Aorta (tissue), 5 donors: ENCODE results near the gene HAAO. TPM values are rescaled to one million over a fixed set of nuclear protein-coding genes. Genes with fewer than 3 reads are reported as not detected.

Experiments used
- ATAC-seq: fragments of 200-7000 bp; cut with Tn5 transposase; one replicate; pipeline ENCODE4 v1.9.1; 2022; ENCODE audit warnings: moderate library complexity; ENCODE audit not compliant: low FRiP score
- DNase-seq, 2 donors: peaks; one replicate each; pipeline ENCODE4 v3.0.0-alpha.2; 2020
- H3K27ac ChIP-seq, 2 donors: one replicate each; pipeline ENCODE4 v1.5.1; 2013; ENCODE audit warnings: low read length in 2 of 2, mild to moderate bottlenecking in 2 of 2, moderate library complexity in 2 of 2, control low read depth in 1 of 2, inconsistent platforms in 1 of 2, low read depth in 1 of 2
- H3K27me3 ChIP-seq, 2 donors: one replicate each; pipeline ENCODE4 v1.6.1; 2013; ENCODE audit warnings: control low read depth in 1 of 2, low read length in 1 of 2, mild to moderate bottlenecking in 1 of 2, moderate library complexity in 1 of 2; ENCODE audit not compliant: insufficient read depth in 2 of 2, control insufficient read depth in 1 of 2
- H3K36me3 ChIP-seq, 2 donors: one replicate each; pipeline ENCODE4 v1.6.1; 2013; ENCODE audit warnings: control low read depth in 1 of 2, low read length in 1 of 2, mild to moderate bottlenecking in 1 of 2; ENCODE audit not compliant: insufficient read depth in 2 of 2, control insufficient read depth in 1 of 2
- H3K4me1 ChIP-seq, 2 donors: one replicate each; pipeline ENCODE4 v1.6.1; 2013; ENCODE audit warnings: low read length in 2 of 2, control low read depth in 1 of 2, mild to moderate bottlenecking in 1 of 2, moderate library complexity in 1 of 2; ENCODE audit not compliant: insufficient read depth in 2 of 2, control insufficient read depth in 1 of 2
- H3K4me3 ChIP-seq, 2 donors: one replicate each; pipeline ENCODE4 v1.5.1; 2013; ENCODE audit warnings: low read length in 2 of 2, control low read depth in 1 of 2, mild to moderate bottlenecking in 1 of 2
- H3K9me3 ChIP-seq: one replicate; pipeline ENCODE4 v1.6.1; 2013; ENCODE audit warnings: mild to moderate bottlenecking, low read length; ENCODE audit not compliant: control insufficient read depth
- WGBS, 2 donors: extraction: QIAGEN DNeasy Blood & Tissue Kit; methylation state at CpG; one replicate each; pipeline ENCODE4 v1.1.7; 2013; 5-methylcytosine and 5-hydroxymethylcytosine counted together
- intact Hi-C, 2 donors: fragments of 100-400 bp; cut with DNase I; formaldehyde crosslinking; loops; one replicate each; pipeline versions ENCODE4 v1.14.2 to v1.15.0; 2022
- polyA plus RNA-seq, 2 donors: library from polyadenylated mRNA; stranded (reverse); fragments of 200-250 nt; gene quantifications; one replicate each; pipeline ENCODE4 v1.2.3, GENCODE V29; 2013
- total RNA-seq, 2 donors: library from RNA; stranded (reverse); fragmentation: NEBNext Ultra II Directional; extraction: Animal tissue kit (Norgen Biotek cat#: 25700); gene quantifications; one replicate each; pipeline ENCODE4 v1.2.1, GENCODE V29; 2021
- donor health status: healthy with polysubstance abuse.
- donor health status: Bipolar disorder and iron deficiency.
- donor health status: DM: no; HTN: no; CAD: no.
- donor health status: DM: no; HTN: no; CAD: no.
- donor health status: DM: yes; HTN: yes; CAD: no.

Gene HAAO
- total and polyA plus RNA-seq, 4 donors = 22.0 to 54.5 (median 31.3) TPM

GRCh38 chr2:42752816-42753813, 39.3 kb downstream of the HAAO start:
- peaks cover 2 to 3% of the 10 kb centered on the region in 2 donors for H3K36me3 ChIP-seq
- H3K9me3 ChIP-seq = no peaks in the 10 kb centered on the region
- DNase-seq = no peak
- no peaks in the 10 kb centered on the region for H3K4me1 ChIP-seq
- intact Hi-C loops = no loop called here
- ATAC-seq = no peak
- no peaks in the 10 kb centered on the region for H3K27me3 ChIP-seq
- no peak overlapping the region for H3K4me3 ChIP-seq
- 91 to 92% methylated on average over 24 of the region's 24 CpGs for WGBS, 2 donors
- H3K27ac ChIP-seq = no peak overlapping the region

- H3K27me3 ChIP-seq = no peaks in the 10 kb centered on the region
- H3K4me3 ChIP-seq = no peak overlapping the region
- intact Hi-C loops = no loop called here
- WGBS, 2 donors = 71 to 86% methylated on average over 2 of the region's 2 CpGs
- H3K9me3 ChIP-seq = no peaks in the 10 kb centered on the region
- peaks cover 2 to 3% of the 10 kb centered on the region in 2 donors for H3K36me3 ChIP-seq
- no peaks in the 10 kb centered on the region for H3K4me1 ChIP-seq
- H3K27ac ChIP-seq = no peak overlapping the region
- no peak for DNase-seq
- no peak for ATAC-seq
Observed at GRCh38 chr2:42752314-42752713, 40.1 kb downstream of the HAAO start.

GRCh38 chr2:42748840-42749239, 43.5 kb downstream of the HAAO start:
- intact Hi-C loops = no loop called here
- WGBS, 2 donors = 86 to 90% methylated on average over 4 of the region's 4 CpGs
- no peak for DNase-seq

GRCh38 chr2:42747422-42747821, 45.0 kb downstream of the HAAO start:
- 95 to 98% methylated on average over 3 of the region's 3 CpGs for WGBS, 2 donors
- no peaks in the 10 kb centered on the region for H3K9me3 ChIP-seq
- H3K36me3 ChIP-seq = peaks cover 0 to 2% of the 10 kb centered on the region in 2 donors

More at GRCh38 chr2:42748840-42749239, 43.5 kb downstream of the HAAO start:
- Histone ChIP-seq H3K9me3 (no peaks in the 10 kb centered on the region), H3K4me3 (no peak overlapping the region), H3K27me3 (no peaks in the 10 kb centered on the region), H3K4me1 (no peaks in the 10 kb centered on the region), H3K27ac (no peak overlapping the region), H3K36me3 (peaks cover 2 to 3% of the 10 kb centered on the region in 2 donors)
- ATAC-seq = no peak

GRCh38 chr2:42744545-42745082, 47.8 kb downstream of the HAAO start:
- Histone ChIP-seq H3K27me3 (no peaks in the 10 kb centered on the region), H3K9me3 (no peaks in the 10 kb centered on the region), H3K4me3 (no peak overlapping the region), H3K36me3 (peaks cover 0 to 2% of the 10 kb centered on the region in 2 donors), H3K27ac (no peak overlapping the region), H3K4me1 (no peaks in the 10 kb centered on the region)
- ATAC-seq (no peak), DNase-seq (no peak)
- intact Hi-C loops = no loop called here
- 93 to 95% methylated on average over 3 of the region's 3 CpGs for WGBS, 2 donors

More at GRCh38 chr2:42747422-42747821, 45.0 kb downstream of the HAAO start:
- H3K4me3 ChIP-seq = no peak overlapping the region
- ATAC-seq (no peak), DNase-seq (no peak)
- H3K27ac ChIP-seq = no peak overlapping the region
- intact Hi-C loops = no loop called here
- H3K27me3 ChIP-seq = no peaks in the 10 kb centered on the region
- H3K4me1 ChIP-seq = no peaks in the 10 kb centered on the region

GRCh38 chr2:42743659-42743990, 48.8 kb downstream of the HAAO start:
- 75 to 78% methylated on average over 1 of the region's 1 CpG for WGBS, 2 donors
- H3K27me3 ChIP-seq = no peaks in the 10 kb centered on the region

GRCh38 chr2:42742740-42743658, 49.4 kb downstream of the HAAO start:
- Histone ChIP-seq H3K36me3 (no peaks in the 10 kb centered on the region), H3K27ac (no peak overlapping the region), H3K9me3 (no peaks in the 10 kb centered on the region), H3K4me1 (no peaks in the 10 kb centered on the region), H3K4me3 (no peak overlapping the region), H3K27me3 (no peaks in the 10 kb centered on the region)
- ATAC-seq (no peak), DNase-seq (no peak)
- 84 to 86% methylated on average over 2 of the region's 2 CpGs for WGBS, 2 donors
- intact Hi-C loops = no loop called here

More at GRCh38 chr2:42743659-42743990, 48.8 kb downstream of the HAAO start:
- no peak overlapping the region for H3K4me3 ChIP-seq
- no peaks in the 10 kb centered on the region for H3K4me1 ChIP-seq
- ATAC-seq (no peak), DNase-seq (no peak)
- H3K27ac ChIP-seq = no peak overlapping the region
- no peaks in the 10 kb centered on the region for H3K9me3 ChIP-seq
- intact Hi-C loops = no loop called here
- H3K36me3 ChIP-seq = no peaks in the 10 kb centered on the region

- 70 to 71% methylated on average over 3 of the region's 3 CpGs for WGBS, 2 donors
- H3K36me3 ChIP-seq = no peaks in the 10 kb centered on the region
Observed at GRCh38 chr2:42741140-42741539, 51.2 kb downstream of the HAAO start.

More at GRCh38 chr2:42741140-42741539, 51.2 kb downstream of the HAAO start:
- Histone ChIP-seq H3K27ac (no peak overlapping the region), H3K9me3 (no peaks in the 10 kb centered on the region), H3K4me3 (no peak overlapping the region), H3K27me3 (no peaks in the 10 kb centered on the region), H3K4me1 (no peaks in the 10 kb centered on the region)
- intact Hi-C loops = no loop called here
- DNase-seq (no peak), ATAC-seq (no peak)
